Peyer's patch (tissue), 4 donors: ENCODE results near the gene FKBP8. TPM values are rescaled to one million over a fixed set of nuclear protein-coding genes. Genes with fewer than 3 reads are reported as not detected.
"Not testable (repeated sequence)": the region's sequence is repeated elsewhere in the genome, so short reads cannot be mapped to it uniquely, and the experiment has no call there.

Experiments used
- DNase-seq, 3 donors: peaks; one replicate each; pipeline ENCODE4 v3.0.0-alpha.2; 2017 to 2019
- H3K27ac ChIP-seq, 4 donors: fragments of 200-600 bp; sonication (generic); one replicate each; pipeline ENCODE4 v1.5.1; 2016 to 2019
- H3K27me3 ChIP-seq, 2 donors: fragments of 200-600 bp; sonication (generic); one replicate each; pipeline ENCODE4 v1.5.1; 2019
- H3K36me3 ChIP-seq, 3 donors: fragments of 200-600 bp; sonication (generic); one replicate each; pipeline ENCODE4 v1.5.1; 2016 to 2019
- H3K4me1 ChIP-seq, 4 donors: fragments of 200-600 bp; sonication (generic); one replicate each; pipeline ENCODE4 v1.5.1; 2016 to 2019
- H3K4me3 ChIP-seq, 4 donors: fragments of 200-600 bp; sonication (generic); 1 replicate in 3 of 4; 2 replicates in 1 of 4; pipeline ENCODE4 v1.5.1; 2016 to 2019; ENCODE audit warnings: mild to moderate bottlenecking in 1 of 4
- H3K9me3 ChIP-seq, 4 donors: fragments of 200-600 bp; sonication (generic); one replicate each; pipeline ENCODE4 v1.5.1; 2016 to 2019; ENCODE audit warnings: mild to moderate bottlenecking in 1 of 4
- POLR2A ChIP-seq, 2 donors: fragments of 450-650 bp; IDR thresholded peaks; one replicate each; pipeline ENCODE4 v1.5.1; 2017; ENCODE audit warnings: antibody characterized with exemption in 2 of 2, mild to moderate bottlenecking in 2 of 2, moderate library complexity in 2 of 2
- total RNA-seq, 4 donors: library from RNA; depleted of rRNA; stranded (reverse); fragments of >200 nt; gene quantifications; one replicate each; pipeline ENCODE4 v1.1.0, GENCODE V29; 2016
- TF ChIP-seq, protein P1 (sequence below), 6 experiments: fragments of 450-650 bp in 4 of 6; fragments of 200-600 bp in 2 of 6; sonication (generic) in 1 of 6; IDR thresholded peaks; one replicate each; pipeline ENCODE4 v1.5.1; 2017 to 2019; ENCODE audit warnings: antibody characterized with exemption in 6 of 6, mild to moderate bottlenecking in 3 of 6, moderate library complexity in 1 of 6

FKBP8 gene
- total RNA-seq, 4 donors from 2014 or later = 231 to 333 (median 264) TPM

DNA sequence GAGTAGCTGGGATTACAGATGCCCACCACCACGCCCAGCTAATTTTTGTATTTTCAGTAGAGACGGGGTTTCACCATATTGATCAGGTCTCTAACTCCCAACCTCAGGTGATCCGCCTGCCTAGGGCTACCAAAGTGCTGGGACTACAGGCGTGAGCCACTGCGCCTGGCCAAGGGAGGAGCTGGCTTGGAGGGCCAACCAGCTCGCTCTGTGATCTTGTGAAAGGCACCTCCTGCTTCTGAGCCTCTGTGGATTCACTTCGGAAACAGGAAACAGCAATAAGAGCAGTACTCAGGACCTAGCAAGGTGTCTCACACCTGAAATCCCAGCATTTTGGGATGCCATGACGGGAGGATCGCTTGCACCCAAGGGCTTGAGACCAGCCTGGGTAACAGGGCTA, 19.5 kb downstream of the FKBP8 start:
- H3K27me3 ChIP-seq = no peaks in the 10 kb centered on the region
- no peaks in the 10 kb centered on the region for H3K36me3 ChIP-seq
- H3K9me3 ChIP-seq = no peaks in the 10 kb centered on the region
- DNase-seq = no peak
- H3K4me3 ChIP-seq = no peak overlapping the region
- TF ChIP-seq POLR2A (IDR thresholded peaks at IDR 0.05) = no peak
- TF ChIP-seq, protein P1, sequence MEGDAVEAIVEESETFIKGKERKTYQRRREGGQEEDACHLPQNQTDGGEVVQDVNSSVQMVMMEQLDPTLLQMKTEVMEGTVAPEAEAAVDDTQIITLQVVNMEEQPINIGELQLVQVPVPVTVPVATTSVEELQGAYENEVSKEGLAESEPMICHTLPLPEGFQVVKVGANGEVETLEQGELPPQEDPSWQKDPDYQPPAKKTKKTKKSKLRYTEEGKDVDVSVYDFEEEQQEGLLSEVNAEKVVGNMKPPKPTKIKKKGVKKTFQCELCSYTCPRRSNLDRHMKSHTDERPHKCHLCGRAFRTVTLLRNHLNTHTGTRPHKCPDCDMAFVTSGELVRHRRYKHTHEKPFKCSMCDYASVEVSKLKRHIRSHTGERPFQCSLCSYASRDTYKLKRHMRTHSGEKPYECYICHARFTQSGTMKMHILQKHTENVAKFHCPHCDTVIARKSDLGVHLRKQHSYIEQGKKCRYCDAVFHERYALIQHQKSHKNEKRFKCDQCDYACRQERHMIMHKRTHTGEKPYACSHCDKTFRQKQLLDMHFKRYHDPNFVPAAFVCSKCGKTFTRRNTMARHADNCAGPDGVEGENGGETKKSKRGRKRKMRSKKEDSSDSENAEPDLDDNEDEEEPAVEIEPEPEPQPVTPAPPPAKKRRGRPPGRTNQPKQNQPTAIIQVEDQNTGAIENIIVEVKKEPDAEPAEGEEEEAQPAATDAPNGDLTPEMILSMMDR (IDR thresholded peaks at IDR 0.05) = no peak
- H3K27ac ChIP-seq = no peak overlapping the region
- peaks cover 0 to 15% (median 4%) of the 10 kb centered on the region in 4 donors for H3K4me1 ChIP-seq

- Histone ChIP-seq H3K27ac (peak overlapping the region in 3 of 4 donors; percentile 38 to 69 (median 48)), H3K4me1 (peaks cover 0 to 23% (median 4%) of the 10 kb centered on the region in 4 donors), H3K4me3 (peak overlapping the region in 2 of 4 donors; percentile 17 to 22)
- not testable (repeated sequence) for H3K9me3 ChIP-seq, DNase-seq, H3K36me3 ChIP-seq, H3K27me3 ChIP-seq
These were observed 20.4 kb downstream of the FKBP8 start for GRCh38 chr19:18522862-18523440.

DNA sequence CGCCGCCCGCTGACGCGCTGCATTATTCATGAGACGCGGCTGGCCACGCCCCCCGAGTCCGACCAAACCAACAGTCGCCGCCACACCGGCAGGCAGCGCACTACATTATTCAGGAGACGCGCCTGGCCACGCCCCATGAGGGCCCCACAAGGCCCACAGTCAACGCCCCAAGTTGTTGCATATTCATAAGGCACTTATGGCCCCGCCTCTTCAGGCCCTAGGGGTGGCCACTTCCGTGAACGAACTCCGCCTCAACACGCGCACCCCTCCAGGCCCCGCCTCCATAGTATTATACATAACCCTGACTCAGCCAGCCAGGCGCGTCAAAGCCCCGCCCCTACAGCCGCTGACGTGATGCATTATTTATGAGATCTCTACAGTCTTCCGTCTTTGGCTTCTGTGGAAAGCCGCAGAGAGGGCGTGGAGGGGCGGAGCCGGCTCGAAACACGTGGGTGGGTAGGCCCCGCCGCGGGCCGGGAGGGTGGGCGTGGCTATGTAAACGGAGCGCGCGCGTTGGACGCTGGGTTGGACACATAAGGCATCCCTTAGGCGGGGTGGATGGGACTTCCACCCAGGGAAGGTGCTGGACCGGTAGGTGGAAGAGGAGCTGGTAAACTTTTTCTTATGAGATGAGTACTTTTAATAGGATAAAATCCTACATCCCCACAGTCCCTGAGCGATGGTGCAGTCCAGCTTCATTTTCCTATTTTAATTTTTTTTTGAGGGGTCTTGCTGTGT, 21.1 kb downstream of the FKBP8 start:
- no peaks in the 10 kb centered on the region for H3K27me3 ChIP-seq
- no peaks in the 10 kb centered on the region for H3K36me3 ChIP-seq
- peak; percentile 100 for DNase-seq
- H3K27ac ChIP-seq = peak overlapping the region; percentile 94 to 99 (median 98)
- H3K4me3 ChIP-seq = peak overlapping the region; percentile 78 to 99 (median 90)
- H3K4me1 ChIP-seq = peaks cover 0 to 29% (median 4%) of the 10 kb centered on the region in 4 donors
- TF ChIP-seq, protein P1 (IDR thresholded peaks at IDR 0.05) = peak in 4 of 6 experiments; percentile 25 to 44 (median 32)
- peak in 1 of 2 donors; percentile 61 for TF ChIP-seq POLR2A (IDR thresholded peaks at IDR 0.05)
- no peaks in the 10 kb centered on the region for H3K9me3 ChIP-seq

DNA sequence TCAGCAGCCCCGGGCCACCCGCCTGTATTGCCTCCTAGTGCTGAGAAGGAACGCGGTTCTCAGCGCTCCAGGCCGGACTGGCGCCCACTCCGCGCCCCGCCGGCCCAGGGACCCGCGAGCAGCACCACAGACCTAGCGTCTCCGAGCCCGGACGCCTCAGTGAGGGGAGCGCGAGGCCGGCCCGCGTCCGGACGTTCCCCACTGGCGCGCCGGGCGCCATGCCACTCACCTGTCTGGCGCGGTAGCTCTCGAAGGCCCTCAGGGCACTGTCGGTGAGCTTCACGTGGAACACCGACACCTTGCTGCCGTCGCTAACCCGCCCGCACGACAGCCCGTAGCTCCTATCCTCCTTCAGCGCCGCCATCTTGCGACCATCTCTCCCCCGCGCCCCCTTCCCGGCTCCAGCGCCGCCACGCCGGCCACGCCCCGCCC, 21.7 kb downstream of the FKBP8 start, which contains the start of gene ELL:
TSS of gene ELL (minus strand) at position 379 of the 432 bp plus-strand sequence. CDS start at position 364, 15 bp downstream.
- TF ChIP-seq, protein P1 (IDR thresholded peaks at IDR 0.05) = no peak
- TF ChIP-seq POLR2A (IDR thresholded peaks at IDR 0.05) = peak; percentile 91 to 97
- Histone ChIP-seq H3K4me1 (peaks cover 0 to 33% (median 7%) of the 10 kb centered on the region in 4 donors), H3K4me3 (peak within 1 kb of the TSS; percentile 78 to 99 (median 90)), H3K36me3 (no peaks in the 10 kb centered on the region), H3K27ac (peak within 1 kb of the TSS; percentile 94 to 99 (median 98)), H3K9me3 (no peaks in the 10 kb centered on the region), H3K27me3 (no peaks in the 10 kb centered on the region)
- DNase-seq = no peak

- Histone ChIP-seq H3K27ac (peak overlapping the region; percentile 94 to 99 (median 98)), H3K27me3 (no peaks in the 10 kb centered on the region), H3K4me3 (peak overlapping the region; percentile 78 to 99 (median 90)), H3K36me3 (no peaks in the 10 kb centered on the region), H3K4me1 (peaks cover 0 to 39% (median 11%) of the 10 kb centered on the region in 4 donors), H3K9me3 (no peaks in the 10 kb centered on the region)
- peak; percentile 67 to 82 (median 71) for DNase-seq
- TF ChIP-seq, protein P1 (IDR thresholded peaks at IDR 0.05) = no peak
- no peak for TF ChIP-seq POLR2A (IDR thresholded peaks at IDR 0.05)
These were observed 22.3 kb downstream of the FKBP8 start for GRCh38 chr19:18520848-18521691.
